Head of caudate nucleus (tissue), 42 donors: ENCODE measurements around the gene COX10.
A peak's percentile ranks its signal among the peaks of the same experiment; 100 is the strongest.

Experiments
- DNase-seq, 42 donors: peaks; one replicate each; pipeline versions ENCODE4 v3.0.0 to v3.0.0-alpha.2; 2020 to 2021; ENCODE audit warnings: mixed read lengths in 7 of 42
- intact Hi-C: fragments of 100-400 bp; cut with DNase I; formaldehyde crosslinking; loops from one replicate; pipeline ENCODE4 v1.15.0; 2022

The COX10 gene

DNA sequence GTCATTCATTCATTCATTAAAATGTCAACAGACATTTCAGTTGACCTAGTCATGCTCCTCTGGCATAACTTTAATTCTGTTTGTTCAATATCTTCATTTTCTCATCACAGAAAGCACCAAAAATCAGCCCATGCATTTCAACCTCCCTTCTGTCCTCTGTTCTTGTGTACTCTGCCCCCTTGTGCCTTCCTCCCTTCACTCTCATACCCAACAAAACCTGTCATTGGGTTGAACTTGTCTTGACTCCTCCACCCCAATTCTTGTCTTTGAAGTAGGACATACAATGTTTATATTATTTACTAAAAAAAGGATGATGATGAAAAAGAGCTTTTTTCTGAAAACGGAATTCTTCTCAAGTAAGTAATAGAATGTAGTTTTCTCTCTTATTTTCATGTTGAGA, 43.8 kb downstream of the COX10 start:
- intact Hi-C loops = no loop called here
- no peak for DNase-seq

DNA sequence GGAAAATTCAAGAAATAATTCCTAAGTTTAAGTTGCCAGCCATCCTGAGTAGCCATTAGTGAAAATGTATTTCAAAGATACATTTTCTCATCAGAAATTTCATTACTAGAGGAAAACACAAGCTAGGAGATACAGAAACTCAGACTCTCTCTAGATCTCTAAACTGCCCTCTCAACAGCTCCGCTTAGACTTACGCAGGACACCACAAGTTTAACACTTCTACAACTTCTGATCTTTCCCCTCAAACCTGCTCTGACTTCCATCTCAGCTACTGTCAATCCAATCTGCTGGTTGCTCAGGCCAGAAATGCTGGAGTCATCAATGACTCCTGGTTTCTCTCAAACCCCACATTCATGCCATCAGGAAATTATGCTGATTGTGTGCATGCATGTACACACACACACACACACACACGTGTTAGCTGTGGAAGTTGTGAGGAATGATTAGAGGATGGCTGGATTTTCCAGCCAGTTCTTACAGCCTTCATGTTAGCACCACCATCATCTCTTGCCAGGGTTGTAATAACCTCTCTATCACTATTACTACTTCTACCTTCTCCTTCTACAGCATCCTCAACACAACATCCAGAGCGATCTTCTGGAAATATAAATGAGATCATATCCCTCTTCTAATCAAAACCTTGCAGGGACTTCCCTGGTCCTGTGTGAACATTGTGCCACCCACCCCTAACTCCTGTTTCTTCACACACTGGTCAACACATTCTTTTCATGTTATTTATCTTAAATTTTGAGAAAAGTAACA, 47.1 kb downstream of the COX10 start:
- no peak for DNase-seq
- intact Hi-C loops = no loop called here

DNA sequence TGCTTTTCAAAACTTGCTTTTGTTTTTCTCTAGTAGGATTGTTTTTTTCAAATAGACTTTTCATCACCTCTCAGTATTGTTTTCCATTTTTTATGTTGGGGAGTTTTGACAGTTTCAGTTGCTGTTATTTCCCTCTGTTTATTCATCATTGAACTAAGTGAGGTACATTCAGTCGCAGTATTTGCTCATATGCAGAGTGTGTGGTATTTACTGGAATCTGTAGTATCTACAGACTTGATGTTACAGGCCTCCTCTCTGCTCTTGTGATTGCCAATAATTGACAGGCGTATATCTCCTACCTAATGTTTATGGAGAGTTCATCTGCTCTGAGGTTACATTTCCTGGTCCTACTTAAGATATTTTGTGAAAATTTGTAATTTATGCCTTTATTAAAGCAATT, 49.6 kb downstream of the COX10 start:
- DNase-seq = no peak
- intact Hi-C loops = no loop called here

DNA sequence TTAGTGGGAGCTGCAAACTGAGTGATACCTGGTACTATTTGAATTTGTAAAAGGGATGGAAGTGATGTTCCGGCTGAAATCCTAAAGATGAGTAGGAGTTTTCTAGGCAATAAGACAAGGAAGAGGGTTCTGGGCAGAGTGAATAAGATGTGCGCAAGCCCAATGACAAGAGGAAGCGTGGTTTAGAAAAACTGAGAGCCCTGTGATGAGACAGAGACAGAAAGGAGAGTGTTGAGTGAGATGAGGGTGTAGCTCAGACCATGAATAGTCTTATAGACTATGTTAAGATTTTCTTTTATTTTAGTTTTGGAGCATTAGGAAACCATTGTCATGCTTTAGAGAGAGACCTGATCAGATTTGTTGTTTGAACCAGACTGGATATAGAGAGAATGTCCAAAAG, 50.2 kb downstream of the COX10 start:
- DNase-seq = no peak
- intact Hi-C loops = no loop called here

DNA sequence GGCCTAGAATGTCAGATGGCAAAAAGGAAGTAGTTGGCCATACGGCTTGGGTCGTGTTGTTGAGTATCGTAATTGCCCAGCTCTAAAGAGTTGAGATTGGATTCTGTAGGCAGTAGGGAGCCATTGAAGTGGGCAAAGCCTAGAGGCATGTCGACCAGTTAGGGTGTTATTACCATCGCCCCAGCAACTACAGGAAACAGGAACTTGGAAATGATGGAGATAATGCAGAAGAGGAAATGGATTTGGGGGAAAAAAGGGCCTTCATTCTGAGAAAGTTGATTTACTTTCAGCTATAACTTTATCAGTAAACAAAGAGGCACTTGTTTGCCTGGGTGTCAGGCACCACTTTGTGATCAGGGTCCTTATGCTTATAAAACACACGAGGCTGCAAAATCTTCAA, 52.6 kb downstream of the COX10 start:
- intact Hi-C loops = no loop called here
- DNase-seq = no peak

DNA sequence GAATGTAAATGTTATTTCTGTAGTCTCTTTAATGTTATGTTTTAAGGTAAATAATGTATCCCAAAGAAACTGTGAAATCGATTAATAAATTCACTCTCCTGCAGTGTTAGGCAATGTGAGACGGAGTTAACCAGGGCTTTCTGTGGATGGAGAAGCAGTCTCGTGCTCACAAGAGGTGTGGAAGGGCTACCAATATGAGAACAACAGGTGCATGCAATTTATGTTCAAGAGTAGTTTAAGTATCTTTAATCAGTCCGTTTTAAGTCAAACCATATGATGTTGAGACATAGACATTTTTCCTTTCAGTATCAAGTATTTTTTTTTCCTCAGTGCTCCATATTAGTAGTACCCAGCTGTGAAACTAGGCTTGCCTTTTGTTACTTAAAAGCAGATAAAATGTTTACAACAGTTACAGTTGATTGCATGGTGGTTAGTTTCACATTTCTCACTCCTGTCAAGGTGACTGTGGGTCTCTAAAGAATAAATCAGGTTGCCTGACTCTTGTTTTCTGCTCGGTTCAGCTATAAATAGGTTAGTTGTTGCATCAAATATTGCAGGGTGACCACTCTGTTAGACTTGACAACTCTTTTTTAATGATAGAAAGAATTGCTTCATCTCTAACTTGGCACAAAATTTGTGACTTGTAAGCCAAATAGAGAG, 54.4 kb downstream of the COX10 start:
- intact Hi-C loops = no loop called here
- DNase-seq = no peak

DNA sequence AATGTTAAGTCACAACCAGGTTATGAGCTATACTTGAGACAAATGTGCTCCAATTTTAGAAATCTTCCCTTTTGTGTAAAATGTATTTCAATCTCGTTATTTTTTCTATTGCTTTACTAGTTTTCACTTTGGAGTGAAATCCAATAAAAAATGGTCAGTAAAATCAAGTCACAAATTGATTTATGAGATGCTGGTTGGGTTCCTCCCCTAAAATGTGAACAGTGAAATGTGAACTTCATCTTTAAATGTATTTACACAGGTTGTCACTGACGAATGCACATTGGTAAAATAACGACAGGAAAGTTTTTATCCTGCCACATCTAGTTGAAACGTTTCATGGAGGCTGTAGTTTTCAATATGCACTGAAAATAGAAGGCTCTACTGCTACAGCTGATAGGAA, 55.5 kb downstream of the COX10 start:
- intact Hi-C loops = no loop called here
- DNase-seq = no peak

DNA sequence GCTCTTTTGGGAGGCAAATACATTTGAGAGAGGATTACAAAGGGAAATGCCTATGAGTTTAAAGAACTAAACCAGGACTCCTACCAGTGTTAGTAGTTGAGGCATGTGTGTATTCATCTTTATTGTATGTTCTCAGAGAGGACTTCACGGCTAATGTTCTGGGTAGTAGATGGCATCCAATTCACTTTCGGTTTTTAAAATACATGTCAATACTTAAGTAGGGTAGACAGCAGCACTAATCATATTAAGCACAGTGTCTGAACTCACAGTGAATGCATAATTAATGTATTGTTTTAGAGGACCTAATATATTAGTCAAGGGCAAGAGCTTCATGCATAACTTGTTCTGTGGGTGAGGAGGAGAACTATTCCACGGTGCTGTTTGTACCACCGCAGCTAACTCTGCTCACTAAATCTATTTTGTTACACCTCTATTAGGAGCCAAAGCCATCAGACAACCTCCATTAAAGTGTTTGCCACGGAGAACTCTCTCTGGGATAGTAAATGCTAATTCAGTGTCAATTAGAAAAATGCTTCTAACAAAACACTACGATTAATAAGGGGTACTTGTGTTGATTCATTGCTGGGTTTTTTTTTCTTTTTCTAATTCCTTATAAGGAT, 56.3 kb downstream of the COX10 start:
- DNase-seq = no peak

DNA sequence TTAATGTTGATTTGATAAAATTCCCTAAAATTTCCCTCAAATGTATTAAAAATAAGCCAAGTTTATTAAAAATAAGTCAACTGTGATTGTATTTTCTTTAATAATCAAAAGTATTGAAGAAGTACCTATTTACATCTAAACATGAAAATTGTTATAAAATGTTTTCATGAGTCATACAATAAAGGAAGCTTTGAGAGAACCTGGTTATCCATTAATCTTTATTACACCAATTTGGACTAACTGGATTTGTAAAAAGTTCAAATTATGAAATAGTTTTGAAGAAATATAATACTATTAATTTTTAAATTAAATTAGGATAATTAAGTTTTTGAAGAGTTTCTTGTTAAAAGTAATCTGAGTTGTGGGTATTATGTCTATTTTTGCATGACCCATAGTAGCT, 63.8 kb downstream of the COX10 start:
- DNase-seq = no peak
- intact Hi-C loops = no loop called here

More for the DNA sequence above, 56.3 kb downstream of the COX10 start:
- intact Hi-C loops = no loop called here

DNA sequence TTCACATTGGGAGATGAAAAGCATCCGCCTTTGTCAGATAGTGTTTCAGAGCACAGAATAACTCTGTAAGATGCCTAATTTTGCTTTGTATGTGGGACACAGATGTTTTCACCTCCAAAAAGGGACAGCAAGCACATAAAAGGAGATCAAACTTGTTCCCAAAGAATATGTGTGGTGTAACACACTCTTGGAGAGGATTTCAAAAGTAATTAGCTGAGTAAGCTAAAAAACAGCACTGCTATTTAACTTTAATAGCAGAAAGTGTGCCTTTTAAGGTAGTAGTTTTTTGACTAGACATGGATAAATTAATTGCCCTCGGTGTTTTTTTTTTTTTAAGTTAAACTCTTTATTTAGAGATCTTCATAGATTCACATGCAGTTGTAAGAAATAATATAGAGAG, 65.2 kb downstream of the COX10 start:
- intact Hi-C loops = no loop called here
- no peak for DNase-seq

DNA sequence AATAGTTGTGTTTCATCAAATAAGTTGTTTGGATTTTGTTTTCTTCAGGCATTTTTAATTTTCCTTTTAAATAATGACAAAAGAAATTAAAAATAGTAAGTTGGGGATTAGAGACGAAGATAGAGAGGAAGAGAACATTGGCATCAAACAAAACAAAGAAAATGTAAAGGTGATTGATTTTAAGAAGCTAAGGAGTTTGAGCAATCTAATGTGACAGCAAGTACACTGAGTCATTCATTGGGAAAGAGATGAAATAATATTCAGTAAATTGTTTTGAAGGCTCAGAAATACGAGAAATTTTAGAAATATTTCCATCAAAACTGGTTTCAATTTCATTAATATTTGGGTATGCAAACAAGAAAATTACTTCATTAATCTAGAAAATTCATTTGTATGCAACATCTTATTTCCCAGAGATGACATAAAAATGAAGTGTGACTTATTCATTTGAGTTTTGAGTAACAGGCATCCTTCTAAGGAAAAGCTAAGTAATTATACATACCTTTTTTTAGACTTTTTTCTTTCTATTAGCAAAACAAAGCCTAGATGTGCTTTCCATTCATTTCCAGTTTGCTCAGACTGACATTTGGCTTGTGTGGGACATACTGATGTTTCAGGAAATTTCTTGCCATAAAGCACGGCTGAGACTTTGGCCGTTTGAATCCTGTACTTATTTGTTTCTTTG, 66.7 kb downstream of the COX10 start:
- no peak for DNase-seq
- intact Hi-C loops = no loop called here

DNA sequence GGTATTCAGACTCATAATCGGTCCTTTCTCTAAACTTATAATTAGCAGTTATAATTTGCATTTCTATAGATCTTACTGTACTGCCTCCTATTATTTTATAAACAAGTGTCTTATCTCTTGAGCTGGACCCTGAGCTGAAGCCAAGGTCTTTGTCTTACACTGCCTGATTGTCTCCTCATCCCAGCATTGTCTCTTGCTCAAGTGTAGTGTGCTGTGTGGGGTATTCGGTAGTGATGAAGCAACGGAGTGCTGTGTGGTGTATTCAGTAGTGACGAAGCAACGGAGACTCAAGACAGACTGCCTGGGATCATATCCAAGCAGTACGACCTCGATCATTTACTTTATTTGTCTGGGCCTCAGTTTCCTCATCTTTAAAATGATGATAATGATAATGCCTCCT, 69.3 kb downstream of the COX10 start:
- DNase-seq = no peak

DNA sequence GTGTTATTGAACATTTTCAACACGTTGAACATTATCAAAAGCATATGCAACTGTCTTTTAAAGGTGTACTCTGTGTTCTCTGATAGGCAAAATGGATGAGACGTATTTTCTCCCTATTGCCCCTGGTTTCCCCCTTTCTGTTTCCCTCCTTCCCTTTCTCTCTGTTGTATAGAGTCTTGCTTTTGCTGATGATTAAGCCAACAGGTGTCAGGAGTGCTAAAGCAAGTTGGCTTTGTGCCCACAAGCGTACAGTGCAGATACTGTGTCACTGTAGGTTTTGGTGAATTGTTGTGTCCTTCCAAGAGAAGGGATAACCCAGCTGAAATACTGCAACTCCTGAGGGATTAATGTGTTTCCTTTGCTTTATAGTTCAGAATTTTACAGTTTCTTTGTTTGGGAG, 74.4 kb downstream of the COX10 start:
- DNase-seq = no peak
- intact Hi-C loops = no loop called here

More for the DNA sequence above, 69.3 kb downstream of the COX10 start:
- intact Hi-C loops = no loop called here

DNA sequence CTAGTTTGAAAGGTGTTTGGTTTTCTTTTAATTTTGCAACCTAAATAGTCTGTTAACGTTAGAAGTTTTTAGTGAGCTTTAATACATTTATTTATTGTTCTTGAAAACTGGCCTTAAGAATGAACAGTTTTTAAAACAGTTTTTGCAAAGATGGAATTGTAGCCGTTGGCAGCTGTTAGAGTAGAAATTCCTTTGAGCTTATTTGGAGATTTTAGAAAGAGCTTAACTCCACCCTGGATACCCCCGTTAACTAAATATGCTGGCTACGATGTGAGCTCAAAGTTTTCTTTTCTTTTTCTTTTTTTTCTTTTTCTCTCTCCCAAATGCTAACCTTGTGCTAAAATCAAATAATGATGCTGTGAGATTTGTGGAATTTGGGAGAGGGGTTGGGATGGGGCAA, 75.2 kb downstream of the COX10 start:
- intact Hi-C loops = no loop called here
- DNase-seq = no peak

DNA sequence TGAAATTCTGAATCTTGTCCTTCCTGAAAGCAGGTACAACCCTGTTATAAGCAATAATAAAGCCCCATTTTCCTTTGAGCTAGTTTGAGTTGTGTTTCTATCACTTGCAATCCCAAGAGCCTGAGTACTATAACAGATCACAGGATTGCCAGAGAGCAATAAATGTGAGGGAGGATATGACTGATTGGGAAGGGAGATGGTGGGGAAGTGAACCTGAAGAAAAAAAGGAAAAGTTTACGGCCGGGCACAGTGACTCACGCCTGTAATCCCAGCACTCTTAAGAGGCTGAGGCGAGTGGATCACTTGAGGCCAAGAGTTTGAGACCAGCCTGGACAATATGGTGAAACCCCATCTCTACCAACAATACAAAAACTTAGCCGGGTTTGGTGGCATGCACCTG, 80.4 kb downstream of the COX10 start:
- DNase-seq = no peak
- intact Hi-C loops = no loop called here

DNA sequence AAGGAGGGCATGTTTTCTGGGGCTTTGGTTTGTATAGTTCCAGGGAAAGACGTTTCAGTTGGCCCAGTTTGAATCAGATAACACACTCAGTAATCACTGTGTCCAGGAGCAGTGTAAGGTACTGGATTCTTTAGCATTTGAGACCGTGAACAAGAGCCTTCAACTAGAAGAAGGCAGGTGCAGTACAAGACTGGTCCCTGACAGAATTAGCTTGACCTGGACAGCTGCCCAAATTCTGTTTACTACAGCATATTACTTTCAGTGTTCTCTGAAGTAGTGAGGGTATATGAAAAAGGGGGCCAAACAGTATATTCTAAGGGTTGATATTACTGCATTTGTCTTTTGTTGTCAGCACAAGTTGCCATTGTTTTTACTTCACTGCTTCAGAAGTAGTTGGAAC, 81.3 kb downstream of the COX10 start:
- intact Hi-C loops = no loop called here
- DNase-seq = no peak

DNA sequence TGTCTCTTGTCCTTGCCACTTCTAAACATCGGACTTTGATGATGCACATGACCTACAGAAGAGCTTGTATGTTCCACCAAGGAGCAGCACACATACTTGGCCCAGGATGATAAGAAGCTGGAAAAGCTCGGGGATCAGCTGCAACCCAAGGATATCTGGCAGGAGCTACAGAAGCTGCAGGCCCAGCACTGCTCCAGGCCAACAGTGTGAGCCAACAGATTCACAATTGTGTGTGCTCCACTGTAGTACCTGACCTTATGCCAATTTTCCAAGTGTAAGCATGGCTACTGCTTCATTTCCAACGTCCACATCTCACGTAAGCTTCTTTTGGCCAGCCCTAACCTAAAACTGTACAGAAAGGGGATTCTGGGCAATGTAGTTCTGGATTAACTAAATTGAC, 83.4 kb downstream of the COX10 start:
- intact Hi-C loops = no loop called here

DNA sequence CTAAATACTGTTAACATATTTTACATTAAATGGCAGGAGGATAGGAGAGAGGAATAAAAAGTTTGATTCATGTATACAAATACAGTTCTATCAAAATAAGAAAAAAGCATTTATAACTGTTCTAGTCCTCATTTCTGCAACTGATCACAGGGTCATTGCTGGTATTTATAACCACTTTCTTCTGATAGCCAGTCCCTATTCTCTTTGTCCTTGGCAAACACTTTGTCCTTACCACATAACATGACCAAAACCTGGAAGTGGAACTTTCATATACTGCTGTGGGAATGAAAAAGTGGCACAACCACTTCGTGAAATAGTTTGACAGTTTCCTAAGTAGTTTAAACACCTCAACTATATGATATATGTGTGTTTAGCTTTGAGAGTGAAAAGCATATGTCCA, 84.1 kb downstream of the COX10 start:
- intact Hi-C loops = no loop called here
- DNase-seq = no peak

More for the DNA sequence above, 83.4 kb downstream of the COX10 start:
- peak in 1 of 42 donors; percentile 5 for DNase-seq

DNA sequence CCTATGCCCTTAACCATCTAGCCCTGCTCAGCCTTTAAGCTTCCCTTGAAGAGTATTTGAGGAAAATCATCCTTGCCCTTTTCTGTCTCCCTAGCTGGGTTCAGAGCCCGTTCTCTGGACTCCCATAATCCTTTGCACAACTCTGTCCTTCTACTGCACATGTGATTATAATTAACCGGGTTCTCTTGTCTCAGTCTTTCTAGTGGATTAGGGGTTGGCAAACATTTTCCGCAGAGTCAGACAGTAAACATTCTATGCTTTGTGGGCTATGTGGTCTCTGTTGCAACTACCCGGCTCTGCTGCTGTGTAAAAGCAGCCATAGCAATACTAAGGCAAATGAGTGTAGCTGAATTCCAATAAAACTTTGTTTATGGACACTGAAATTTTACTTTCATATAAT, 87.4 kb downstream of the COX10 start:
- intact Hi-C loops = no loop called here
- no peak for DNase-seq

DNA sequence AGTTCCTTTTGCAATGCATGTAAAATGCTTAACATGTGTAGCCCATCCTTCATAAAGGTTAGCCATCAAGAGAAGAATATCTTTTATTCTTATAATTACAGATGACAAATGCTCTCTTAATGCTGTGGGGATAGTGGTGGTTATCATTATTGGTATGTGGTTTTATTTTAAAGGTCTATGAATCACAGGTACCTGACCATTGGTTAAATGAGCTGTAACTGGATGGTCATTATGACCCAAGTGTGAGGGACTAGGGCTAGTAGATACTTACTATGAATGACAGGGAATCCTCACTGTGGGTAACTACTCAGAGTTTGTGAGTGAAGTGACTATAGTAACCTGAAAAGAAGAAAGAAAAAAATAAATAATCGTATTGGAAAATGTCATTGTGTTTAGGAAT, 88.5 kb downstream of the COX10 start:
- intact Hi-C loops = no loop called here
- DNase-seq = no peak
